ENCODE measurements around the gene HOXD8.

The HOXD8 gene

GRCh38 chr2:176128982-176129796 is at the start of gene HOXD8:
Gene HOXD8 (plus strand): TSS chr2:176129705. CDS start chr2:176130367, 662 bp downstream.
- H3K27me3 ChIP-seq (ENCODE audit: control insufficient read depth, insufficient read depth, low read length) = peaks cover 96% of the 10 kb centered on the region
- no peak within 1 kb of the TSS for H3K9ac ChIP-seq (ENCODE audit: low read length)
- no peaks in the 10 kb centered on the region for H3K36me3 ChIP-seq (ENCODE audit: control insufficient read depth, insufficient read depth, low read length)
- H3K4me3 ChIP-seq (ENCODE audit: low read length) = no peak within 1 kb of the TSS
- H3K4me1 ChIP-seq (ENCODE audit: control insufficient read depth, insufficient read depth, low read length) = no peaks in the 10 kb centered on the region
- no peaks in the 10 kb centered on the region for H3K9me3 ChIP-seq (ENCODE audit: control insufficient read depth, low read length)

- Histone ChIP-seq H3K4me3 (ENCODE audit: low read length) (no peak overlapping the region), H3K9me3 (ENCODE audit: control insufficient read depth, low read length) (peaks cover 3% of the 10 kb centered on the region), H3K4me1 (ENCODE audit: control insufficient read depth, insufficient read depth, low read length) (peaks cover 12% of the 10 kb centered on the region), H3K36me3 (ENCODE audit: control insufficient read depth, insufficient read depth, low read length) (no peaks in the 10 kb centered on the region), H3K27me3 (ENCODE audit: control insufficient read depth, insufficient read depth, low read length) (peaks cover 91% of the 10 kb centered on the region), H3K9ac (ENCODE audit: low read length) (no peak overlapping the region)
Observed at GRCh38 chr2:176079831-176080539, 49.5 kb upstream of the HOXD8 start.

GRCh38 chr2:176080540-176081375 is 48.7 kb upstream of the HOXD8 start:
- no peaks in the 10 kb centered on the region for H3K36me3 ChIP-seq (ENCODE audit: control insufficient read depth, insufficient read depth, low read length)
- H3K4me3 ChIP-seq (ENCODE audit: low read length) = no peak overlapping the region
- peaks cover 3% of the 10 kb centered on the region for H3K9me3 ChIP-seq (ENCODE audit: control insufficient read depth, low read length)
- peaks cover 16% of the 10 kb centered on the region for H3K4me1 ChIP-seq (ENCODE audit: control insufficient read depth, insufficient read depth, low read length)
- H3K27me3 ChIP-seq (ENCODE audit: control insufficient read depth, insufficient read depth, low read length) = peaks cover 91% of the 10 kb centered on the region
- H3K9ac ChIP-seq (ENCODE audit: low read length) = no peak overlapping the region

- H3K4me1 ChIP-seq (ENCODE audit: control insufficient read depth, insufficient read depth, low read length) = peaks cover 22% of the 10 kb centered on the region
Observed at GRCh38 chr2:176081376-176081836, 48.1 kb upstream of the HOXD8 start.

GRCh38 chr2:176081837-176082524 is 47.5 kb upstream of the HOXD8 start:
- H3K4me3 ChIP-seq (ENCODE audit: low read length) = no peak overlapping the region

More at GRCh38 chr2:176081376-176081836, 48.1 kb upstream of the HOXD8 start:
- Histone ChIP-seq H3K27me3 (ENCODE audit: control insufficient read depth, insufficient read depth, low read length) (peaks cover 93% of the 10 kb centered on the region), H3K9ac (ENCODE audit: low read length) (no peak overlapping the region), H3K4me3 (ENCODE audit: low read length) (no peak overlapping the region), H3K36me3 (ENCODE audit: control insufficient read depth, insufficient read depth, low read length) (no peaks in the 10 kb centered on the region), H3K9me3 (ENCODE audit: control insufficient read depth, low read length) (peaks cover 3% of the 10 kb centered on the region)

GRCh38 chr2:176082525-176082823 is 47.0 kb upstream of the HOXD8 start:
- peaks cover 3% of the 10 kb centered on the region for H3K9me3 ChIP-seq (ENCODE audit: control insufficient read depth, low read length)
- H3K4me3 ChIP-seq (ENCODE audit: low read length) = no peak overlapping the region
- H3K4me1 ChIP-seq (ENCODE audit: control insufficient read depth, insufficient read depth, low read length) = peaks cover 22% of the 10 kb centered on the region

More at GRCh38 chr2:176081837-176082524, 47.5 kb upstream of the HOXD8 start:
- Histone ChIP-seq H3K9me3 (ENCODE audit: control insufficient read depth, low read length) (peaks cover 3% of the 10 kb centered on the region), H3K4me1 (ENCODE audit: control insufficient read depth, insufficient read depth, low read length) (peaks cover 22% of the 10 kb centered on the region), H3K36me3 (ENCODE audit: control insufficient read depth, insufficient read depth, low read length) (no peaks in the 10 kb centered on the region), H3K9ac (ENCODE audit: low read length) (no peak overlapping the region), H3K27me3 (ENCODE audit: control insufficient read depth, insufficient read depth, low read length) (peaks cover 93% of the 10 kb centered on the region)

GRCh38 chr2:176082824-176083751 is 46.4 kb upstream of the HOXD8 start:
- Histone ChIP-seq H3K9ac (ENCODE audit: low read length) (no peak overlapping the region), H3K36me3 (ENCODE audit: control insufficient read depth, insufficient read depth, low read length) (no peaks in the 10 kb centered on the region), H3K4me1 (ENCODE audit: control insufficient read depth, insufficient read depth, low read length) (peaks cover 26% of the 10 kb centered on the region), H3K27me3 (ENCODE audit: control insufficient read depth, insufficient read depth, low read length) (peaks cover 97% of the 10 kb centered on the region), H3K4me3 (ENCODE audit: low read length) (no peak overlapping the region), H3K9me3 (ENCODE audit: control insufficient read depth, low read length) (peaks cover 3% of the 10 kb centered on the region)

More at GRCh38 chr2:176082525-176082823, 47.0 kb upstream of the HOXD8 start:
- peaks cover 94% of the 10 kb centered on the region for H3K27me3 ChIP-seq (ENCODE audit: control insufficient read depth, insufficient read depth, low read length)
- H3K36me3 ChIP-seq (ENCODE audit: control insufficient read depth, insufficient read depth, low read length) = no peaks in the 10 kb centered on the region
- no peak overlapping the region for H3K9ac ChIP-seq (ENCODE audit: low read length)

GRCh38 chr2:176083796-176084261 is 45.7 kb upstream of the HOXD8 start, which contains the start of gene EVX2:
Gene EVX2 (minus strand): TSS chr2:176083962. CDS start chr2:176083776, 186 bp downstream.
- Histone ChIP-seq H3K27me3 (ENCODE audit: control insufficient read depth, insufficient read depth, low read length) (peaks cover 97% of the 10 kb centered on the region), H3K9ac (ENCODE audit: low read length) (no peak within 1 kb of the TSS), H3K4me3 (ENCODE audit: low read length) (no peak within 1 kb of the TSS), H3K4me1 (ENCODE audit: control insufficient read depth, insufficient read depth, low read length) (peaks cover 32% of the 10 kb centered on the region), H3K36me3 (ENCODE audit: control insufficient read depth, insufficient read depth, low read length) (no peaks in the 10 kb centered on the region), H3K9me3 (ENCODE audit: control insufficient read depth, low read length) (peaks cover 3% of the 10 kb centered on the region)

GRCh38 chr2:176084611-176085119 is 44.8 kb upstream of the HOXD8 start:
- Histone ChIP-seq H3K36me3 (ENCODE audit: control insufficient read depth, insufficient read depth, low read length) (no peaks in the 10 kb centered on the region), H3K4me1 (ENCODE audit: control insufficient read depth, insufficient read depth, low read length) (peaks cover 26% of the 10 kb centered on the region), H3K4me3 (ENCODE audit: low read length) (no peak overlapping the region), H3K9me3 (ENCODE audit: control insufficient read depth, low read length) (peaks cover 3% of the 10 kb centered on the region), H3K27me3 (ENCODE audit: control insufficient read depth, insufficient read depth, low read length) (peaks cover 97% of the 10 kb centered on the region), H3K9ac (ENCODE audit: low read length) (no peak overlapping the region)

GRCh38 chr2:176085120-176085788 is 44.3 kb upstream of the HOXD8 start:
- peaks cover 3% of the 10 kb centered on the region for H3K9me3 ChIP-seq (ENCODE audit: control insufficient read depth, low read length)
- peaks cover 24% of the 10 kb centered on the region for H3K4me1 ChIP-seq (ENCODE audit: control insufficient read depth, insufficient read depth, low read length)
- peaks cover 99% of the 10 kb centered on the region for H3K27me3 ChIP-seq (ENCODE audit: control insufficient read depth, insufficient read depth, low read length)
- no peak overlapping the region for H3K4me3 ChIP-seq (ENCODE audit: low read length)
- no peak overlapping the region for H3K9ac ChIP-seq (ENCODE audit: low read length)
- no peaks in the 10 kb centered on the region for H3K36me3 ChIP-seq (ENCODE audit: control insufficient read depth, insufficient read depth, low read length)

Data from mucosa of stomach (tissue), 1 donor.